HEK293 (cell line): ENCODE results near the gene TSPEAR.

Source experiments
- CTCF ChIP-seq: fragments of 450-650 bp; formaldehyde crosslinking; IDR thresholded peaks from 2 replicates; pipeline ENCODE4 v1.5.1; 2016; ENCODE audit warnings: missing biosample characterization, missing genetic modification characterization
- GLIS2 ChIP-seq: fragments of 450-650 bp; formaldehyde crosslinking; IDR thresholded peaks from 2 replicates; pipeline ENCODE4 v1.5.1; 2016; ENCODE audit warnings: missing biosample characterization, missing genetic modification characterization
- KLF1 ChIP-seq: fragments of 450-650 bp; formaldehyde crosslinking; IDR thresholded peaks from 2 replicates; pipeline ENCODE4 v1.5.1; 2016; ENCODE audit warnings: missing biosample characterization, missing genetic modification characterization
- SETDB1 ChIP-seq: IDR thresholded peaks from one replicate; pipeline ENCODE4 v1.6.1; 2017; ENCODE audit warnings: mild to moderate bottlenecking, low read length, moderate library complexity, mixed read lengths; ENCODE audit not compliant: insufficient read length
- YY1 ChIP-seq: fragments of 450-650 bp; formaldehyde crosslinking; IDR thresholded peaks from 2 replicates; pipeline ENCODE4 v1.5.1; 2018; ENCODE audit warnings: missing biosample characterization, missing genetic modification characterization
- ZBTB17 ChIP-seq: fragments of 450-650 bp; formaldehyde crosslinking; IDR thresholded peaks from 2 replicates; pipeline ENCODE4 v1.5.1; 2016; ENCODE audit warnings: missing biosample characterization, missing genetic modification characterization
- ZBTB20 ChIP-seq: fragments of 450-650 bp; formaldehyde crosslinking; IDR thresholded peaks from 2 replicates; pipeline ENCODE4 v1.5.1; 2016; ENCODE audit warnings: missing biosample characterization, missing genetic modification characterization
- ZNF157 ChIP-seq: fragments of 450-650 bp; formaldehyde crosslinking; IDR thresholded peaks from 2 replicates; pipeline ENCODE4 v1.5.1; 2016; ENCODE audit warnings: missing biosample characterization, missing genetic modification characterization
- ZNF274 ChIP-seq, 2 experiments: fragments of 200-500 bp in 1 of 2; fragments of 450-650 bp in 1 of 2; sonication (Bioruptor generic) in 1 of 2; formaldehyde crosslinking in 1 of 2; IDR thresholded peaks; 2 replicates each; pipeline versions ENCODE4 v1.5.1 to v1.6.1; 2014 to 2016; ENCODE audit warnings: borderline replicate concordance in 1 of 2, inconsistent platforms in 1 of 2, low read length in 1 of 2, missing biosample characterization in 1 of 2, missing genetic modification characterization in 1 of 2
- ZNF280C ChIP-seq: fragments of 450-650 bp; formaldehyde crosslinking; IDR thresholded peaks from 2 replicates; pipeline ENCODE4 v1.5.1; 2016; ENCODE audit warnings: missing biosample characterization, missing genetic modification characterization
- ZNF658 ChIP-seq: fragments of 450-650 bp; formaldehyde crosslinking; IDR thresholded peaks from 2 replicates; pipeline ENCODE4; 2016; ENCODE audit warnings: missing biosample characterization, missing genetic modification characterization
- ZNF830 ChIP-seq: fragments of 450-650 bp; IDR thresholded peaks from 2 replicates; pipeline ENCODE4 v1.5.0; 2018; ENCODE audit warnings: missing biosample characterization, missing genetic modification characterization, low read depth, mild to moderate bottlenecking, moderate library complexity

DNA sequence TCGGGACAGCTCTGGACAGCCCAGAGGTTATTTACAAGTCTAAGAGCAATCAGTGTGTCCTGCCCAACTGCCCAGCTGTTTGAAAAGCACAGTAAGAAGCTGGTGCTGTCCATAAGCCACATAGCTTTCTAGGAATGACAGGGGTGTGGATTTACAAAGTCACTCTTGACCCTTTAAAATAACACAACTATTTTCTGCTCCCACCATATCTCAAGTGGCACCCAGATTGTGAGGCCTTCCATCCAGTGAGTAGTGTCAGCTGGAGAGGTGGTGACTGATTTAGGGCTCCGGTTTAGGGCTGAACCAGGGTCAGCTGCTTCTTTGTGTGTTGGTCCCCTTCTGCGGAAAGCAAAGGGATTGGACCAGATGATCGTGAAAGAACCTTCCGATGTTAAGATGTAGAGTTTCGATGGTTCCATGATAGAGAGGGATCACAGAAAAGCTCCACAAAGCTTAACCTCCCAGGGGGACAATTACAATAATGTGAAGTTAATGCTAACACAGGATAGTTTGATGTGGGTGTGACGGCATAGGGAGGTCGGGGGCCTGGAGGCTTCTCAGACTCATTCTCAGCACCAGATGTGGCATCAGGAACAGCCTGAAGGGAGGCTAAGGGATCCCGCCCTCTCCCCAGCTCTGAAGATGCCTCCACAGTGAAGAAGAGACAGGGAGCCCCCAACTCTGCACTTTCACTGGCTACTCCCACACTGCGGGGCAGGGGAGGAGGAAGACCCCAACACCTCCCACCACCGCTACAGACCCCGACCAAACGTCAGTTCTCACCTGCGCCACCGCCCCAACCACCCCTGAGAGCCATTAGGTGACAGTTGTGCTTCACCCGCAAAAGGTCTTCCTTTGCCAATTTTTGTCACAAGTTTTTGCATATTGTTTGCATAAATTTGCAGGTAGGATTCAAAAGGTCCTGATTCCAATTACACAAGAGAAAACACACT lies 215.5 kb downstream of the TSPEAR start:
- TF ChIP-seq ZNF274 (IDR thresholded peaks at IDR 0.05; ENCODE audit: low read length) (no peak), ZNF274 (tag by site-specific recombination; IDR thresholded peaks at IDR 0.05; ENCODE audit: borderline replicate concordance) (no peak), CTCF (tag by site-specific recombination) (no peak), ZBTB17 (no peak), ZNF658 (no peak), ZNF830 (tag by site-specific recombination) (no peak), ZNF157 (tag by site-specific recombination) (no peak), SETDB1 (no peak), ZNF280C (tag by site-specific recombination) (no peak), ZBTB20 (tag by site-specific recombination) (no peak), GLIS2 (tag by site-specific recombination) (no peak), KLF1 (no peak), YY1 (no peak)
